Stimulated activated CD4-positive, alpha-beta T cell treated with anti-CD3 and anti-CD28 coated beads, Interleukin-1b, Interleukin-23, amount 100 ng/mL, for 48 hours (primary cell): ENCODE data around the gene BTBD19.
A peak's percentile ranks its signal among the peaks of the same experiment; 100 is the strongest.
"Not testable (repeated sequence)": the region's sequence is repeated elsewhere in the genome, so short reads cannot be mapped to it uniquely, and the experiment has no call there.

Experiments
- DNase-seq: peaks from one replicate; pipeline ENCODE4 v3.0.0-alpha.2; 2020

BTBD19 gene, protein sequence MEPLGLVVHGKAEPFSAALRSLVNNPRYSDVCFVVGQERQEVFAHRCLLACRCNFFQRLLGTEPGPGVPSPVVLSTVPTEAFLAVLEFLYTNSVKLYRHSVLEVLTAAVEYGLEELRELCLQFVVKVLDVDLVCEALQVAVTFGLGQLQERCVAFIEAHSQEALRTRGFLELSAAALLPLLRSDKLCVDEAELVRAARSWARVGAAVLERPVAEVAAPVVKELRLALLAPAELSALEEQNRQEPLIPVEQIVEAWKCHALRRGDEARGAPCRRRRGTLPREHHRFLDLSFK

DNA sequence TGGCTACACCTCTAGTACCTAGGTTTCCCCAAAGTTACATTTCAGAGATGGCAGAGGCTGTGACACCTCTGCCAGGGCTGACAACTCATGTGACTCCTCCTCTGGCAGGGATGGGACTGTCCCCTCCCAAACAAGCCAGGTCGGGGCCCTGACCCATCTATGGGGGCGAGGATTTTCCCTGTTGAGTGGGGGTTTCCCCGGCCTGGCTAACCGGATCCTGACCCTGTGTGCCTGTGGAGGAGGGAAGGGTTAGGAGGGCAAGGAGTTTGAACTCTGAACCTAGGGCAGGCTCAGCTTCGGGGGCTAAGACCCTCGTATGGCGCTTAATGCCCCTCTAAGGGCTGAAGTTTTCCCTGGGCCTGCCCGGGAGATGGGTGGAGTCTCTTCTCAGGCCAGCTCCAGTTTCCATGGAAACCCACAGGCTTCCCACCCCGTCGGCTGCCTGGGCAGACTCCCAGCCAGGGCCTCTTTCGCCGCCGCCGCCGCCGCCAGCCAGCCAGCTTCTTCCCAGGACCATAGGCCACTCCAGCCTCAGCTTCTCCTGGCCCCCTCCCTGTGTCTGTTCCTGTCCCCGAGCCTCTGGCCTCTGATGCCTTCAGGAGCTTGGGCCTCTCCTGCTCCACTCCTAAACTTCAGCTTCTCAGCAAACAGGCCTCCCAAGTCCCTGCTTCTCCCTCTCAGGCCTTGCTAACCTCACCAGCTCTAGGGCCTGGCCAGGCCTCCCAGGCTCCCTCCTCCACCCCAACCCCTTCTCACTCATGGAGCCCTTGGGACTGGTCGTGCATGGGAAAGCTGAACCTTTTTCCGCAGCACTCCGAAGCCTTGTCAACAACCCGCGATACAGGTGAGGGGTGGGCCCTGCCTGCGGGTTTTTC, at the start of gene BTBD19:
Gene BTBD19 (plus strand): TSS at position 461 of the 875 bp plus-strand sequence. CDS start 298 bp downstream, at position 759.
- DNase-seq = peak; percentile 86

GRCh38 chr1:44759077-44759476, 49.2 kb upstream of the BTBD19 start:
- DNase-seq = no peak

DNA sequence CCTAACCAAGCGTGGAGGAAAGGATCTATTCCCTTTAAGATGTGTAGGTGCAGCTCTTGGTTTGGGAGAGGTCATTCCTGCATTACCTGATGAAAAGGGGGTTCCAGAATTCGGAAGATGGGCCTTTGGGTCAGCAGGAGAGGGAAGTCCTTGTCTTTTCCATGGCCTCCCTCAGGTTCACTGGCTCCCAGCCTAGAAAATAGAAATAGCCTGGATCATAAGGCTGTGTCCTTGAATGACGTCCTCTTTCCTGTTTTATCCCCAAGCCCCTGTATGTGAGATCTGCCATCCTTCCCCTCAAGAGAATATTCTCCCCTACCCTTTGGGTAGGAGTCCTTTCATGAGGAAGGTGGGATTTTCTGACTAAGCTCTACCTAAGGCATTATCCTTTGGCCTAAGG, 47.4 kb upstream of the BTBD19 start:
- DNase-seq = no peak

- not testable (repeated sequence) for DNase-seq
These were observed 41.9 kb upstream of the BTBD19 start for GRCh38 chr1:44766421-44766820.

DNA sequence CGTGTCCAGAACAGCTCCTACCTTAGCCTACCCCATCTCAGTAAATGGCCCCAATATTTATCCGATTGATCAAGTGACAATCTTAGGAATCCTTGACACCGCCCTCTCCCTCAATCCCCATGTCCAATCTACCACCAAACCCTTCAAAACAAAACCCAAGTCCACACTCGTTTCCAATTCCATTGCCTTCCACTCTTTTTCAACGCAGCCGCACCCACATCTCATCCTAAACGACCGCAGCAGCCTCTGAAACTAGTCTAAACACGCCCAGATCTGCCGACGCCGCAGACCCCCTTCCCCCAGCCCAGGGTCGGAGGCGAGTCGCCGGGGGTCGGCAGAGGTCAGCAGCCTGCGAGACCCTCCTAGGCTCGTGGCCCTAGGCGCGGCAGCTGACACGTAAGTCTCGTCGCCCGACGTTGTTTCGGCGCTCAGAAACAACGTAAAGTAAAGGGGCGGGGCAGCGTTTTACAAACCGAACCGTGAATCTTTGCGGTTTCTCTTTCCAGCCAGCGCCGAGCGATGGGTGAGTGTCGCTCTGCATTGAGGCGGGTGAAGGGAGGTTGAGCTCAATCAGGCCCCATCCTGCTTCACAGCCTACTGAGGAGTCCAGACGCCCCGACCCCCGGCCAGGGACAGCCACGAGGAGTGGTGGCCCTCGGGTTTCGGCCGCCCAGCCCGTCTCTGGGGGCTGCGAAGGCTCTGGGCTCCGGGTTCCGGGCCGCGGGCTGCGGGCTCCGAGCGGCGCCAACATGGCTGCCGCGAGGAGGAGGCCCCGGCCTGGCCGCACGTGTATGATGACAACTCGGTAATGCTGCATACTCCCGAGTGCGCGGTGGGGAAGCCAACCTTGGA, 33.0 kb upstream of the BTBD19 start, which contains the start of gene RPS8:
Gene RPS8 (plus strand): TSS at position 463 of the 852 bp plus-strand sequence. CDS start 57 bp downstream, at position 520.
- peak; percentile 91 for DNase-seq

DNA sequence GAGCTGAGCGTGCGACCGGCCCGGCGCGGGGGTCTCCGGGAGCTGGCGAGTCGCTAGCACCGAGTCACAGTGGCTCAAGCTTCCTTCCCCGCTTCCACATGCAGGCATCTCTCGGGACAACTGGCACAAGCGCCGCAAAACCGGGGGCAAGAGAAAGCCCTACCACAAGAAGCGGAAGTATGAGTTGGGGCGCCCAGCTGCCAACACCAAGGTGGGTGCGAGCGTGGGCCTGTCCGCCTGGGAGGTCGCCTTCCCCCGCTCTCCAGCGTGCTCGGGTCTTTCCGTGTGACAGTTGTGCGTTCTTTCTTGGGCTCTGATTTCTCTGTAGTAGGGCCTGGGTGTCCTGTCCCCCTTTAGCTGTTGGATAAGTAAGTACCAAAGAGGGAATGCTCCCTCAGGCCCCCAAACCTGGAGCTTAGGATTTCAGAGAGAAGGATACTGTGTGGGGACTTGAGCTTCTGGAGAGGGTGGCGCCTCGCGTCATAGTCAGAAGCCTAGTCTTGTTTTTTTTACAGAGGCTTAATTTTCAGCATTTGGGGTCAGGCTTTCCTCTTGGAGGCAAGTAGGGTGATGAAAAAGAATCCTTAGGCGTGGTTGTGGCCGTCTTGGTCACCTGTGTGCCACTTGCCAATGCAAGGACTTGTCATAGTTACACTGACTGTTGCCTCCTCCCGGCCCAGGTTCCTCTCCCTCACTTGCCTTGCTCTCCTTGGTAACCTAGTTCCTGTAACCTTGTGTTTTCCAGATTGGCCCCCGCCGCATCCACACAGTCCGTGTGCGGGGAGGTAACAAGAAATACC, 32.2 kb upstream of the BTBD19 start:
- DNase-seq = peak; percentile 32

DNA sequence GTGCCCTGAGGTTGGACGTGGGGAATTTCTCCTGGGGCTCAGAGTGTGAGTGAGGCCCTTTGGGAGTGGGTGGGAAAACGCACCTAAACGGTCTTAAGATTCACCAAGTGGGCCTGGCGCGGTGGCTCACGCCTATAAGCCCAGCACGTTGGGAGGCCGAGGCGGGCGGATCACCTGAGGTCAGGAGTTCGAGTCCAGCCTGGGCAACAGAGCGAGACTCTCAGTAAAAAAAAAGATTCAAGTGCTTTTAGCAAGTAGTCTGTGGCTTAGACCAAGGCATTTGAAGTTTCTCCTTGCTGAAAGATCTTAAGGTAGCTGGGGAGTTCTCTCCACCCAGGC, 31.6 kb upstream of the BTBD19 start:
- DNase-seq = no peak

- DNase-seq = no peak
These were observed 30.8 kb upstream of the BTBD19 start for GRCh38 chr1:44777547-44777946.

GRCh38 chr1:44777969-44778635, 30.2 kb upstream of the BTBD19 start:
- DNase-seq = no peak

- DNase-seq = no peak
These were observed 29.4 kb upstream of the BTBD19 start for GRCh38 chr1:44778705-44779576.

- DNase-seq = no peak
These were observed 27.7 kb upstream of the BTBD19 start for GRCh38 chr1:44780583-44781121.

- DNase-seq = no peak
These were observed 24.6 kb upstream of the BTBD19 start for GRCh38 chr1:44783697-44784093.

- no peak for DNase-seq
These were observed 24.0 kb upstream of the BTBD19 start for GRCh38 chr1:44784094-44785028.

DNA sequence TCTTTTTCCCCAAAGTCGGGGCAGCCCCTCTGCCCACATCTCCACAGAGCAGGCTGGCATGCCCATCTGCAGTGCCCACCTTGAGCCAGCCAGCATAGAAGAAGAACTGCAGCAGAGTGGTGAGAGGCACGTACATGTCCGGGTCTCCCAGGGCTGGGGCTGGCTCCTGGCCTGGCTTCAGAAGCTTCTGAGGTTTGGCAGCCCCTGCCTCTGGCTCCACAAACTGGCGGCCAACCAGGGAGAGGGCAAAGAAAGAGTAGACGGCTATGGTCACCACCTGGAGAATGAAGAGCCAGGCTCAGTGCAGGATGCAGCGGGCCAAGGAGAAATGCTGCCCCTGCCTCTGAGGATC, 23.3 kb upstream of the BTBD19 start:
- DNase-seq = no peak

DNA sequence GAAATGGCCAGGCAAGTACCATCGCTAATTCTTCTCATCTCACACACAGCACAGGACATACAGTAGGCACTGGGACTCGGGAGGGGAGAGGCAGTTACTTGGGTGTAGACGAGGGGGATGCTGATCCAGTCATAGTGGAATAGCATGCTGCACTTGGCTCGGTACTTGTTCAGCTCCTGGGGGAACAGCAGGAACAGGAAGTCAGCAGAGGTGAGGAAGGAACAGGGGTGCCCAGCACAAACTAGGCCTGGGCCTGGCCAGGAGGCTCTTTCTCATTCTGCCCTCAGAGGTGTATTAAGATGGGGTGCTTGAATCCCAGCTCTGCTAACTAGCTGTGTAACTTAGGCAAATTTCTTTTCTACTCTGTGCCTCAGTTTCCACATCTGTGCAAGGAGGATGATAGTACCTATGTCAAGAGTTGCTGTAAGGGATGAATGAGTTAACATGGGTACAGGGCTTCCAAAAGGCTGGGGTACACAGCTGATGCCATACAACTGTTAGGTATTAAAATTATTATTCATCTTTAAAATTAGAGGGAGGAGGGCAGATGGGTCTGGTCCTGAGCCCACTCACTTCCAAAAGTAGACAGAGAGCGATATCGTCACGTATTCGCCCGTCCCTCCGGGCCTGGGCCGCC, 22.7 kb upstream of the BTBD19 start:
- no peak for DNase-seq

DNA sequence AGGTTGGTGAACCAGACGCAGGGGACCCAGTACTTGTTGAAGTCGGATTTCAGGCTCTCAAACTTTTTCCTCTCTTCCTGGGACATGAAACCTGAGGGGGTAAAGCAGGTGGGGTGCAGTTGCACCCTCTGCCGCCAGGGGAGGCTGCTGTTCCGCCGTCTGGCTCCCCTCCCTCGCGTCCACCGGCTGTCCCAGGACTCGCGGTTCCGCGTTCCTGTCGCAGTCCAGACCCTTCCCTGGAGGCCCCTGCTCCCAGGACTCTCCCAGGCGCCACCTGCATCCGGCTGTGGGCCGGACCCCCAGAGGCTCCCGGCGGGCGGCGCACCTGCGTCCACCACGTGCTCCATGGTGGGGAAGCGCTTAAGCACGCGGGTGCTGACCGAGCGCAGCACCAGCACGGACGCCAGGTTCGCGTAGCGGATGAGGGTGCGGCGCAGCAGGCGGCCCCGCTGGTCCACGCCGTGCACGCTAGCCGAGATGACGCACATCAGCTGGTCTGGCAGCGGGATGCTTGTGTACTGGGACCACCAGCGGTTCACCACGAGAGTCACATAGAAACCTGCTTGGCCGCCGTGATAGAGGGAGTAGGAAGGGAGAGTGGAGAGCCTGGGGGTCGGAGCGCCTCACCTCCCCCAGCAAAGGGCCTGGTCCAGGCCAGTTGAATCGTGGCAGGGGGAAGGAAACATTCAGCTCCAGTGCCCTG, 22.0 kb upstream of the BTBD19 start:
- DNase-seq = peak; percentile 78

GRCh38 chr1:44786841-44787426, 21.4 kb upstream of the BTBD19 start:
- DNase-seq = no peak

DNA sequence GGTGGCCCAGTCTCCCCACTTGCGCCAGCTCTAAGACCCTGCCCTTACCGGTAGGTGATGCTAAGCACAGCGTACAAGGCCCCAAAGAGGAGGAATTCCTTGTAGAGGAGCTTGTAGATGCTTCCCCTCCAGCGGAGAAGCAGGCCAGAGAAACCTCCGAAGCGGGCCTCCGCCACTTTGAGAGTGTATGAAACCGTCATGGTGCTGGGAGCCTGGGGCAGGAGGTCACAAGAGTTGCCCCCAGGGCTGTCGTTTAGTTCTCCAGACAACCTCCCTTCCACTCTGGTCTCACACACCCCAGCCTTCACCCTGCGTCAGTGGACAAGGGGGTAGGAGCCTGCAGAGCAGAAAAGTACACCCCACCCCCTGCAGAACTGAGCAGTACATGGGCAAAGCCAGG, 20.8 kb upstream of the BTBD19 start:
- no peak for DNase-seq
